Posterior vena cava (tissue), 2 donors: ENCODE measurements around the gene TNIP2. TPM values are rescaled to one million over a fixed set of nuclear protein-coding genes. Genes with fewer than 3 reads are reported as not detected.

ENCODE experiments used
- DNase-seq: peaks from one replicate; pipeline ENCODE4 v3.0.0-alpha.2; 2020; ENCODE audit warnings: low spot score
- intact Hi-C, 2 donors: fragments of 100-400 bp; cut with DNase I; formaldehyde crosslinking; loops; one replicate each; pipeline versions ENCODE4 v1.14.1 to v1.14.2; 2022 to 2023
- total RNA-seq, 2 donors: library from RNA; stranded (reverse); fragmentation: NEBNext Ultra II Directional; extraction: Animal tissue kit (Norgen Biotek cat#: 25700); gene quantifications; one replicate each; pipeline ENCODE4 v1.2.1, GENCODE V29; 2021
- donor health status: DM: yes; HTN: yes; CAD: no.
- donor health status: DM: yes; HTN: yes; CAD: no.

TNIP2 gene
- total RNA-seq, 2 donors from 2014 or later = 25.4 to 29.2 TPM

DNA sequence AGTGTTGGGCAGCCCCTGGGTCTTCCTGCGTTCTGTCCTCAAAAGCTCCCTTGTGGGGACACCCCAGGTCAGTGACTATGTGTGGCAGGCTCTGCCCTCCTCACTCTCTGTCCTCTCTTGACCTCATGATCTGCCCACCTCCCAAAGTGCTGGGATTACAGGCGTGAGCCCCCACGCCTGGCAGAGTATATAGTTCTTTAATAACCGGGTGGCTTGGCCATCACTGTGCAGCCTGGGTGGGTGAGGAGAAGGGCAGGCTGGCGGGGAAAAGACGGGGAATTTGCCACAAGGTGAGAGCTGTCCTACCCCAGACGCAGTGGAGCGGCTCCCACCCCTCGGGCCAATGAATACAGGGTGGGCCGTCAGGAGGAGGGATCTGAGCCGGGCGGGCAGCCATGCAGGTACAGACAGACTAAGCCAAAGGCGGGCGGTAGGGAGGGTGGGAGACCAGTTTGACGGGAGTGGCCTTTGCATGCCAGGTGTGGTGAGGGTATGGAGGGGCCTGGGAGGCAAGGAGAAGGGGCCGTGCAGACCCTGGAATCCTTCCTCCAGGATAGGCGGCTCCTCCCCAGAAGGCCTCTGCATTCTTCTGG lies 39.3 kb upstream of the TNIP2 start:
- intact Hi-C loops = no loop called here

DNA sequence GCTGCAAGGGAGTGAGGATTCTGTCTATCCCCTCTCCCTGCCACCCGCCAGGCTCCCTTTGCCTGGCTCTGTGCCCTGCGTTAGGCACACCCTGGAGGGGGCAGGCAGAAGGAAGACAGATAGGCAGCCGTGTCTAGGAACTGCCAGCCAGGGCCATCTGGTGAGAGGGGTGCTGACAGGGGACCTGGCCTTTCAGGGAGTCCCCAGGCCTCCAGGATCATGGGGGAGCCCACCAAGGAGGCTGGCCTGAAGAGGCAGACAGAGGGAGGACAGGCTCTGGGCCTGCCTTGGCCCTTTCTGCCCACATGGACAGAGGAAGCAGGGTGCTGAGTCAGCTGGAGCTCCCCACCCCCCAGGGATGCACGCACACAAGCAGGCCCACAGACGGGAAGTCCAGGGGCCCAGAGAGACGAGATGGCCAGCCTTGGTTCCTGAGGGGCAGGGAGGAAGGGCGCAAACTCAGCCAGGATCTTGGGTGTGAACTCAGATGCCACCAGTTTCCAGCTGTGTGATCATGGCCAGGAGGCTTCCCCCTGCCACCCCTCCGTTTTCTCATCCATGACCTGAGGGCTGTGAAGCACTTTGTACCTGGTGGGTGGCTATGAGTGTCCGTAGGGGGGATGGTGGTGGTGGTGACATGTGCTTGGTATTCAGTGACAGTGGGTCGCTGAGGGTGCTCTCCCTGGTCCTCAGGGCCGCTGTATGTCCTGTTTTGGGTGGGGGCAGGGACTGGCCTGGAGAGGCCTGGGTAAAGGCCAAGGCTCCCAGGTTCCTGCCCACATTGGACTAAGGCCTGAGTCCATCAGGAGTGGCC lies 38.6 kb upstream of the TNIP2 start:
- DNase-seq = peak; percentile 94
- intact Hi-C loops = no loop called here

More for the DNA sequence above, 39.3 kb upstream of the TNIP2 start:
- DNase-seq = peak; percentile 62

DNA sequence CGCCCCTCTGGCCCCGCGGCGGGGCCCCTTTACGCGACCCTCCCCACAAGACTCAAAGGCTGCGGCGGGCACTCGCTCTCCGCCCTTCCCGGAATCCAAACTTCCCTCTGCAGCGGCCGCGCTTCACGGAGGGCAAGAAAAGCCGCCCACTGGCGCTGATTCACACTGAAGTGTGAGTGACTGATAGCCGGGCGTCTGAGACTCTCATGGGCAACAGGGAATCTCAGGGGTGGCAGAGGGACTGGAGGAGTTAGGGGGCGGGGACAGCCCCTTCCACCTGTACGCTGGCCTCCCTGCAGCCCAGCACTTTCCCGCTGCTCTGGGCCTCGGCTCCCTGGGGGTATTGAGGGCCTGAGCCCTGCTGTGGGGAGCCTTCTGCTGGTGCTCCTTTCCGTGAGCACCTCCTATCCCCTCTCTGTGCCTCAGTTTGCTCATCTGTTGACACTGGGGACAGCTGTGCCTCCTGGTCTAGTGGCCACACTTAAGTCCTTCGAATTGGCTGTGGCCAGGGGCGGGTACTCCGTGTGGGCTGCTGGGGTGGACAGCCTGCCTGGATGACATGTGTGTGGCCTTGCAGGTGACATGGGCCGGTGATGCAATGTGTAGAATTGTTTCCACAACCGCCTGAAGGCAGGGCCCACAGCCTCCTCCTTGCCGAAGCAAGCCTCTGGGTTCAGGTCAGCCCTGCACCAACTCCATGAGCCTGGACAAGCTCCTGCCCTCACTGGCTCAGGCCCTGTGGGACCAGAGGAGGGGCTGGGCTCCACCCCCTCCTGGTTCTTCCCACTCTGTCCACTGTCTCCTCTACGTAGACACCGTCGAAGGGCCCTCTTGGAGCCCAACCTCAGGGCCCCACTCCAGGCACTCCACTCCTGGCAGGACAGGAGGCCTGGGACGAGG lies 37.7 kb upstream of the TNIP2 start:
- intact Hi-C loops = no loop called here
- DNase-seq = peak; percentile 89

DNA sequence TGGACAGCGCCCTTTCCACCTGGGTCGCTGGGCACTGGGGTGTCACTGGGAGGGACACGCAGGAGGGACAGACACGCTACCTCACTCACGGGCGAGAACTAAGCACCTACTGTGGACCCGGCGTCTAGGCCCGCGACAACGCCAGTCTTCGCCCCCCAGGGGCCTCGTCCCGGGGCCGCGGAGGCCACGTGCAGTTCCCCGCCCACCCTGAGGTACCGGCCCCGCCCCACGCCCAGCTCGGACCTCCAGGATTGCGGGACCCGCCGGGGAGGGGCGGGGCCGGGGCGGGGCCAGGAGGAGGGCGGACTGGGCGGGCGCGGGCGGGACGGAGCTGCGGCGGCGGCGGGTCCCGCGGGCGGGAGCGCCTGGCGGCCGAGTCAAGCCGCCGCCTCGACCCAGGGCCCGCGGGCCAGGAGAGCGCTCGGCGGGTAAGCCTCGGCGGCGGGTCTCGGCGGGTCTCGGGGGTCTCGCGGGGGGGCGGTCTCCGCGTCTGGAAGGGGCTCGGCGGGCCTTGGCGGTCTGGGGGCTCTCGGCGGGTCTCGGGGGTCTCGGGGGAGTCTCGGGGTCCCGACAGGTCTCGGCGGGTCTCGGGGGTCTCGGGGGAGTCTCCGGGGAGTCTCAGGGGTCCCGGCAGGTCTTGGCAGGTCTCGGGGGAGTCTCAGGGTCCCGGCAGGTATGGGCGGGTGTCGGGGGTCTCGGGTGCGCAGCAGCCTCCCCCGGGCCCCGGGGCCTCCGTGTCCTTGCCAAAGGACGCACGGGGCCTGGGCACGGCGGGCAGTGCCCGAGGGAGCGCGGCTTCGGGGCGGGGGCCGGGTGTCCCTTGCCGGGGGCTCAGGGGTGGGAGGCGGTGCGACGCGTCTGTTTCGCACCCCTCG lies 36.8 kb upstream of the TNIP2 start, which contains the start of gene SH3BP2:
TSS of gene SH3BP2 (plus strand) at position 375 of the 875 bp plus-strand sequence. CDS start 27,533 bp downstream, outside the sequence.
- DNase-seq = peak; percentile 93
- intact Hi-C loops = no loop called here

DNA sequence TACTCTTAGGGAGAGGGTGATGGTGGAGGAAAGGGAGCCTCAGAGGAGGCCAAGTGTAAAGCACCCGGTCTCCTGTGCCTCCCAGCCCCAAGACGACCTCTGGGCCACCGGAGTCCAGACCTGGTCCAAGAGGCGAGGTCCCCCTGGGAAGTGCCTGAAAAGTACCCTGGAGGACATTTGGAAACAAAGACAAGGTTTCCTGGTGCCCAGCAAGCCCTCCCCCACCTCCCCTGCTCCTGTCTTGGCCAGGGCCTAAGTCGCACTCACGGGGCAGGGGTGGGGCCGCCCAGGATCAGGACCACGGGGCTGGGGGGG lies 36.2 kb upstream of the TNIP2 start:
- intact Hi-C loops = no loop called here

DNA sequence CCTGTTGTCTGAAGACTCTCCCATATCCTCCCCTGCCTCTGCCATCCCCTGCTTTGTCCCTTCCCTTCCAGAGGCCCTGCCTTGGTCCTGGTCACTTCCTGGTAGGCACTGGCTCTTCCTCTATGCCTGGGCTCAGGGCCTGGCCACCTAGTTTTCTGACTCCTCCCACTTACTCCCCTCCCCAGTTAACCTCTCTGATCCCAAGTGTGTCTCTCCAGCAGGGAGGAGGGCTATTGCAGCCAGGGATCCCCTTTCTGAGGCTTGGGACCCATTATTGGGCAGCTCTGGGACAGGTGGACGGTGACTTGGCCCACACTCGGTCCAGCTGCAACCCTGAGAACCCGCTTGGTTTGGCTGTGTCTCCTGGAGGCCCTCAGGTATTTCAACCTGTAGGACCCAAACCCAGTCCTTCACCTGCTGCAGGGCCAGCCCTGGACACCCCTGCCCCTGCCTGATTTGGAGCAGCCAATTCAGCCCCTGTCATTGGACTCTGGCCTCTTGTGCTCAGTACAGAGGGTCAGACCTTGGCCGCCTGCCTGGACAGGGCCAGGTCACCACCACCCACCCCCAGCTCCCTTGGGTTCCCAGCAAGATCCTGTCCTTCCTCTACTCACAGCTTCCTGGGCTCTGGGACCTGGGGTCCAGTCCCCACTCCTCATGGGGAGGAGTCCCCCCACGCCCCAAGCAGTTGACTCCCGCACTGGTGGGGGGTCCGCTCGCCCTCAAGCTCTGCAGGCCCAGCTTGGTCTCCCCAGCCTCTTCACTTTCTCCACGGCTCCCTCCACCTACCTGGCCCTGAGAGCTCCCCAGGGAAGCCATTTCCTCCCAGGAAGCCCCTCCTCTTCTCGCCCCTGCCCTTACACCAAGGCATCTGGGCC lies 35.6 kb upstream of the TNIP2 start:
- peak; percentile 71 for DNase-seq
- intact Hi-C loops = no loop called here

More for the DNA sequence above, 36.2 kb upstream of the TNIP2 start:
- DNase-seq = no peak

DNA sequence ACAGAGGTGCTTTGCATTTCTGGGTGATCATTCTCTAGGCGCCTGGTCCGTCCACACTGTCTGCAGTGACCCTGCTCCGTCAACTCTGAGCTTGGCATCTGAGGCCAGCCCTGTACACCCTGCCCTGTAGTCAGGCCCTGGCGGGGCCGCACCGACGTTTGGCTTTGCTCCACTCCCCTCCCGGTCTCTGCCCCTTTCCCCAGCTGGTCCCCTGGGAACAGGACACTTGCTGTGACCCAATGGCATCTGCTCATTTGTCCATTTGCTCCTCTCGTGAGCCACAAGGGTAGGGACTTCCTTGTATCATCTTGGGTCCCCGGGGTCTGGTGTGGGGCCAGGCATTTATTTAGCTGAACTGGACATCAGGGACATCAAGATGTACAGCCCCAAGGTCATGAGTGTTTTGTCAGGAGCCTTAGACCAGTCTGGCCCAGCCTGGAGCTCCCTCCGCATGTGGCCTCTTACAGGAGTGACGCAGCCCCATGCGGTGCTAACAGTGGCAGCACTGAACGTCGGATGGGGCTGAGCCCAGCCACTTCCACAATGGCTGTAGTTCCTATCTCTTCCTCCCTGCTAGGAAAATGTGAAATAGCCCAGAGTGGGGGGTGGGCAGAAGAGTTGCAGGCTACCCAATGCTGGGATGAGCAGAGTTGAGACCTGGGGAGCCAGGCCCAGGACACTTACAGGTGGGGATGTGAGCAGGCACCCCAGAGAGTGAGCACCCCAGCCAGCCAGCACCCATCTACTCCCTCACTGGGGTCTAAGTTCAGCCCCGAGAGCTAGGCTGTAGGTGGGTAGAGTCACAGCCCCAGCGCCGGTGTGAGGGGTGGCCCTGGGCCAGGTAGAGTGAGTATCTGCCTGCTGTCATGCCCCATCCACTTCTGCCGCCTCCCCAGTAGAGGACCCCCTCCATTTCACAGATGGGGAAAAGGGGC lies 34.7 kb upstream of the TNIP2 start:
- intact Hi-C loops = no loop called here
- DNase-seq = peak; percentile 78

DNA sequence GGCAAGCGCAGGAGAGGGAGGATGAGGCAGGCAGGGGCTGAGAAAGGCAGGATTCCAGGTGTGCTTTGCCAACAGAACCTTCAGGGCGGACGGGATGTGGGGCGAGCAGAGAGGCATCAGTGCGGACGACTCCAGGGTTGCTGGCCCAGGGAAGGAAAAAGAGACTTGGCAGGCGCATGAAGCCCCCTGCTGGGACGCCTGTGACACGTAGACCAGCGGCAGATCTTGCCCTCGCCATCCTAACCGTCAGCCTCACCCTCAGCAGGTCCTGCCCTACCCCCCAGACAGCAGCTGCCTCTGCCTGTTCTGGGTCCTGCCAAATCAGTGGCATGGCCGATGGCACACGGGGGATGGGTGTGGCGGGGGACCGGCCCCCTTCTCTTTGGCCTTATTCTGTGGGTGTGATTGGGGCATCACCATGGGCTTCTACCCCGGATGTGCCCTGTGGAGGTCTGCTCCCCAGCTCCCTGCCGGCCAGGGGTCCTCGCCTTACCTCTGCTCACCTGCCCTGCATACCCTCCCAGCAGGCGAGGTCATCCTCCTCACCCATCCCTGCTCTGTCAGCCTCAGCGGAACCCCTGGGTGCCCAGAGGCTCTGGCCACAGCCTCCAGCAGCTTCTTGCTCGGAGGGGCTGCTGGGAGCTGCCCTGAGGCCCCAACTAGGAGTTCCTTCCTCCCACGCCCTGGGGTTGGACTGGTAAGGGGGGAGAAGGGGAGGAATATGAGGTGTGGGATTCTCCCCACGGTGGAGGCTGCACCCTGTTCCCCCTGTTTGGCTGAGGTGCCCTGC lies 33.9 kb upstream of the TNIP2 start:
- DNase-seq = peak; percentile 73
- intact Hi-C loops = no loop called here

DNA sequence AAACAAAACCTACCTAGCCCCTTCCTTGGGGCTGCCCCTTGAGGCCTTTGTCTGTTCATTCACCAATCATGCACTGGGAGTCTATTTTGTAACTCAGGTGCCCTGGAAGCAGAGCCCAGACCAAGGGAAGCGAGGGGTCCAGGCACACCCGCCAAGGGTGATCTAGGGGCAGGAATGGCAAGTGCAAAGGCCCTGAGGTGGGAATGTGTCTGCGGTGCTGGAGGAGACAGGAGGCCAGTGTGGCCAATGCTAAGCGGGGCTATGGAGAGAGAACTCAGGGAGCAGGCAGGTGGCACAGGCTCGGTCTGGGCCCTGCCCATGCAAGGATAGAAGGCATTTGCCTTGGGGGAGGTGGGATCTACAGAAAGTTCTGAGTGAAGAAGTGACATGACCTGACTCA lies 33.2 kb upstream of the TNIP2 start:
- intact Hi-C loops = no loop called here
- peak; percentile 55 for DNase-seq

DNA sequence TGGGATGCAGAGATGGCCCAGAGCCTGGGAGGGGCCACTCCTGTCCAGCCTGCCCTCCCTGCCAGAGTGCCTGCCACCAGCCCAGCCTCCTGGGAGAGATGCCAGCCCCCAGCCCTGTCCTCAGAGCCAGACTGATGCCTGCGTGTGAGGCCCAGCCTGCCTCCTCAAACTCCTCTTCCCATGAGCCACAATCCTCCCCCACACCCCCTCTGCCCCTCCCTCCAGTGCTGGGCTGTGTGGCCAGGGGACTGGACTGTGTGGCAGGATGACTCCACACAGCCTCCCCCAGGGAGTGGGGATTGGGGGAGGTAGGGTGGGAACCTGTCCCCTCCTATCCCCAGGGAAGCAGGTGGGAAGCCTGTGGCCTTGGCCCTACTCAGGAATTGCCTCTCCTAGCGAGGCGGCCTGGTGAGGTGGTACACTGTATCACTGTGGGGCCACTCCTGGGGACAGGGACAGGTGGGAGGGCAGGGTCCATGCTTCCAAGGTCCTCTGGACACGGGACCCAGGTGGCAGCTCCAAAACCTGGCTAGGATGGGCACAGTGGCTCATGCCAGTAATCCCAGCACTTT lies 32.5 kb upstream of the TNIP2 start:
- DNase-seq = peak; percentile 76
- intact Hi-C loops = no loop called here

DNA sequence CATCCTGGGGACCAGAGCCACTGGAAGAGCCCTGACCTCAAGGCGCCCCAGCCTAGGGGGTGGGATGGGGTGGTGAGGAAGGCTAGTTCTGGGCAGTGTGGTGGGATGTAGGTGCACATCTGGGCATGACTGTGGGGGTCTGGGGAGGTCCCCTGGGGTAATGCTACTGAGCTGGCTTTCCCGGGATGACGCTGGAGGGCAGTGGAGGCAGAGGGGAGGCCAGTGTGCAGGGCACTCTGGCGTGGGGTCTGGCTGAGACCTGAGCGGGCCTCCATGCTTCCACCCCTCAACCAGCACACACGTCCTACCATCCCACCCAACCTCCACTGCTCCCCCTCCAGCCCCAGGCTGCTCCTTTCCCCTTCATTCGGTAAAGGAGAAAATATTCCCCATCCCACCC lies 32.0 kb upstream of the TNIP2 start:
- DNase-seq = peak; percentile 62

DNA sequence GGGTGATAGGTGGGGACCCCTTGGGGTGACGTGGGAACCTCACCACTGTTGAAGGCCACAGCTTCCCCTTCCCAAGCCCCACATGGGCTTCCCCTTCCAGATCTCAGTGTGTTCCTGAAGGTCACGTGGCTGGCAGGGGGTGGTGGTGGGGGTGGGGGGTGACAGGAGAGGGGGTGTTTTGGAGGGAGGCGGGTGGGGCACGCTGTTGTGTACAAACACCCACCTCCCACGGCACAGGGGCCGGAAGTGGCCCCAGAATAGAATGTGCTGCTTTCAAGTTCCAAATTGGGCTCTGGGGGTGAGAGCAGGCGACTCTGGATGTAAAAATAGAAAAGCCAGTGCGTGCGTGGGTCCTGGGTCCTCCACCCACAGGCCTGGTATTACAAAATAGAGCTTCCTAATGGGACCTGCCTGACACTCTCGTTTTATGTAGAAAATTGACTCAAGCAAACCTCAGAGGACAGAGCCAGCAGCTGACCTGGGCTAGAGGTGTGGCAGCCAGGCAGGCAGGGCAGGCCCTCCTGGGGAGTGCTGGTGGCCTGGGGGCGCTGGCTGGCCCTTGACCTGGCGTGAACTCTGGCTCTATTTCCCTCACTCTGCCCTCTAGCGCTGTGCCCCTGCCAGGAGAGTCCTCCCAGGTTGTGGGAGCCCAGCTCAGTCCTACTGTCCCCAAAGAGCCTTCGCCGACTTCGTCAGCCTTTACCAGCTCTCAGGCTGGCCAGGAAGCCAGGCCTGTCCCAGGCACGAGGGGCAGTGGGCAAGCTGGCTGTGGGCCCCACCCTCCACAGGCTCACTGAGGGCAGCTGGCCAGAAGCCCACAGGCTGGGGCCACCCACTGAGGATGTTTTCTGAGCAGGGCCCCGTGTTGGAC lies 31.3 kb upstream of the TNIP2 start:
- intact Hi-C loops = no loop called here
- peak; percentile 82 for DNase-seq

More for the DNA sequence above, 32.0 kb upstream of the TNIP2 start:
- intact Hi-C loops = no loop called here

DNA sequence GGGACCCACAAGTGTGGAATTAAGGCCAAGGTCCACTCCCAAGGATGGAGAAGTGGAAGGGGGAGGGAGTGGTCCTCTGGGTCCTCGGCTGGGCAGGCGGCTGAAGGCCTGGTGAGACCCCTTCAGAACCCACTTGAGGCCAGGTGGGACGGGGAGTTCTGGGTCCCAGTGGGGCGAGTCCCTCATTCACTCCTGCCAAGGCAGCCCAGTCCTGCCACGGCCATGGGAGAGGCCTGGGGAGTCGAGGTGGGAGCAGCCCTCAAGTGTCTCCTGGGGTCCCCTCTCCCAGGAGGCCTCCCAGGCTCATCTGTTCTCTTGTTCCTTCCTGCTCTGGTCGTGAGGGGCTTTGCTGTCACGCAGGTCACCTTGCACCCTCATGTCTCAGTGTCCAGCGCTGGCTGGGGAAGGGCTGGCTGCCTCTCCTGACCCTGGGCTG lies 30.7 kb upstream of the TNIP2 start:
- no peak for DNase-seq
- intact Hi-C loops = no loop called here

DNA sequence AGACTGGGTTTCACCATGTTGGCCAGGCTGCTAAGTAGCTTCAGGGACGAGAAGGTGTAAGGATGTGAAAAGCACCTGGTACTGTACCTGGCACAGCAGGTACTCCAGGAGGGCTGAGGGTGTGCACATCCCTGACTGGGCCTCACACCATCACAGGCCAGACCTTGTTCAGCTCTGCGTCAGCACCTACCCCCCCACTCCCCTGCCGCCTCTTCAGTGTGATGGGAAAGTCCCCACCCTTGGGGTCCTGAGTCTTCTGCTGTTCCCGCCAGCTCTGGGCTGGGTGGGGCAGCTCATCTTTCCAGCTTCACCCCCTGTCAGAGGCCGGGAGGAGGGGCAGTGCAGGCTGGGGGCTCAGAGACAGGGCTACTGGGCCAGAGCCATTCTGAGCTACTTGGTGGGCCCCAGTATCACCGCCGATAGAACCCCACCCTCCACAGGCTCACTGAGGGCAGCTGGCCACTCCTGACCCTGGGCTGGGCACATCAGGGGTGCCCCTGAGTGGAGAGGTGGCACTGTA lies 30.1 kb upstream of the TNIP2 start:
- DNase-seq = peak; percentile 70
- intact Hi-C loops = no loop called here

DNA sequence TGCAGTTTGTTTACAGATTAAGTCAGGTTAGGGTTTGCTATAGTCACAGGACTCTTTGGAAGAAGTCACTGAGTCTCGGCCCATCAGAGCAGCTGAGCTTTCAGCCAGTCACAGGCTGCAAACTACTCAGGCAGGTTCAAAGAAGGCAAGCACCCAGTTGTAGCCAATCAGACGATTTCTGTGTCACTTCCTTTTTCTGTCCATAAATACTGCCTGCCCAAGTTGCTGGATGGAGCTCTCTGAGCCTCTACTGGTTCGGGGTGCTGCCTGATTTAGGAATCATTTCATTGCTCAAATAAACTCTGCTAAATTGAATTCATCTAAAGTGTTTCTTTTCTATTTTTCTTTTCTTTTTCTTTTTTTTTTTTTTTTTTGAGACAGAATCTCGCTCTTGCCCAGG lies 29.5 kb upstream of the TNIP2 start:
- intact Hi-C loops = no loop called here
- peak; percentile 36 for DNase-seq
